GM18858 (cell line): ENCODE results near the gene CDKN2B.
A peak's percentile ranks its signal among the peaks of the same experiment; 100 is the strongest.

Experiments used
- ATAC-seq: cut with Tn5 transposase; IDR thresholded peaks from one replicate; pipeline ENCODE4 v1.9.1; 2021; ENCODE audit not compliant: unreplicated experiment

Gene CDKN2B

DNA sequence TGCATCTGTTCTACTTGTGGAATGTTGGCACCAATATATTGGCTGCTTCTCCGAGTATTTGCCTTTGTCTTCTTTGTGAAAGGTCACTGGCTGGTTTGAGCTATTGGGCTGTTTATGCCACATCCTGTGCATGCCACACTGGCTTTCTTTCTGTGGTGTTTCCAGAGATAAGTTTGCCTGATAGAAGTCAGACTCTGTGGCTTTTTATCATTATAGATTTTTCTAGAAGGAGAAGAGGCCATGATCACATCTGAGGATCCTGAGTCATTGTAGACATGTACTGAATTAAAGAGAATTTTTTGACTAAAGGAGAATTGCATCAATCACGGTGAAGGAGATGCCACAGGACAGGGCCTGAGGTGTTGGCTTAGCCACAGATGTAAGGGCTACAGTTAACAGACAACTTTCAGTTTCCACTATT, 26.5 kb upstream of the CDKN2B start:
- ATAC-seq, result no peak

DNA sequence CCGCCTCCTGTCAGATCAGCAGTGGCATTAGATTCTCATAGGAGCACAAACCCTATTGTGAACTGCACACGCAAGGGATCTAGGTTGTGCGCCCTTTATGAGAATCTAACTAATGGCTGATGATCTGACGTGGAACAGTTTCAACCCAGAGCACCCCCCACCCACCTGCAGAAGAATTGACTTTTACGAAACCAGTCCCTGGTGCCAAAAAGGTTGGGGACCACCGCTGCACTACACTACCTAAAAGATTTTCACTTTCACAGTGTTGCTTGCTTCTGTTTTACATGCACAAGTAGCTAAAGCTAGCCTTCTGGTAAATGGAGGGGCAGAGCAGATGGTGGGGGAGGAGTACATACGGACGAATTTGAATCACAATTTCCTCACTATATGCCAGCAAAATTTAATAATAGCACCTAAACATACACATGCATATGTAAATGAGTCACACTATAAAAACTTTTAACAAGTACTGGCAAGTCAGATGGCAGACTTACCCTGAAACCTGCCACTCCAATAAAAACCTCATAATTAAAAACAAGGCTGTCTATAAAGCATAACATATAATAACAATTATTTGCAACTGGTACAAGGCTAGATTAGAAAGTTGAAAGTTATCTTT, 24.0 kb upstream of the CDKN2B start:
- ATAC-seq, result no peak

DNA sequence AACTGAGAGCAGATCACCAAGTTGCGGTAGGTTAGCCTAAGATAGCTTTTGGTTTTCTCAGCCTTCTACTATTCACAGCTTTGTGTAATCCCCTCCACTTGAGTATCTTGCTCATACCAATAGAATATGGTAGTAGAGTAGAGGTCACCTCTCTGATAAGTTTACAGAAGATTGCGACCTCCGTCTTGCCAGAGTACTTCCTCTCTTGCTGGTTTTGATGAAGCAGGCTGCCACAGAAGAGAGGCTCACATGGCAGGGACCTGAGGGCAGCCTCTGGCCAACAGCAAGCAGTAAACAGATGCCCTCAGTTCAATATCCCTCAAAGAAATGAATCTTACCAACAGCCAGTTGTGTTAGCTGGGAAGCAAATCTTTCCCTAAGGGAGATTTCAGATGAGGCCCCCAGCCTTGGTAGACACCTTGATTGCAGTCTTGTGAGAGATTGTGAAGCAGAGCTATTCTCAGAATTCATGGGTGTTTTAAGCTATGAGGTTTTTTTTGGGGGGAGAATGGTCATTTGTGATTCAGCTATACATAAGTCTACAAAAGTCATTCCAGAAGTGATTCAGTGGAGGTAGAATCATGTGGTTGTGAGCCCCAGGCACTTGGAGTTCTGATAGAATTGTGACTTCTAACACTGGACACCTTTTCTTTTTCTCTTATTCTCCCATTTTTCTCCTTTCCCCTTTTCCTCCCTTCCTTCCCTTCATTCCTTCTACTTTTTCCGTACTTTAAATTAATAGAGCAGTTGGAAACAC, 22.7 kb upstream of the CDKN2B start:
- no peak for ATAC-seq

DNA sequence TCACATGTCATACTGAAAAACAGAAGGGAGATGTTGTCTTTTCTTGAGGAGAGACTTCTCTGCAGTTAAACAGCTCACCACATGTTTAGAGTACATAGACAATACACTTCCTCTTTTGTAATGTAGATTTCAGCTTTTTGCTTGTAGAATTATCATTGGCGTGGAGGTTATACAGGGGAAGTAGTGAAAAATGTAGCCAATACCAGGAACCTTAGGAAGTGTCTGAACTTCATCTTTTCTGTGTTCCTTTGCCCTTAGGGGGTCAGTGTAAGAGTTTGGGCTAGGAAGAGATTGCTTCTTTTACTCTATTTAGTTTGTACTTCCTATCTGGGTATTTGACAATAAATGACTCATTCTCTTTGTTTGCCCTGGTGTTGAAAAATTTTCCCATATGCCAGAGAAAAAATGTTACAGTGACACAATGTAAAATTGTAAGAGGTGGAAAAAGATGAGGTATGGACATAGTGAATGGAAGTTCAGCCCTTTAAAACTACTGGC, 21.0 kb upstream of the CDKN2B start:
- ATAC-seq, result peak; percentile 73

DNA sequence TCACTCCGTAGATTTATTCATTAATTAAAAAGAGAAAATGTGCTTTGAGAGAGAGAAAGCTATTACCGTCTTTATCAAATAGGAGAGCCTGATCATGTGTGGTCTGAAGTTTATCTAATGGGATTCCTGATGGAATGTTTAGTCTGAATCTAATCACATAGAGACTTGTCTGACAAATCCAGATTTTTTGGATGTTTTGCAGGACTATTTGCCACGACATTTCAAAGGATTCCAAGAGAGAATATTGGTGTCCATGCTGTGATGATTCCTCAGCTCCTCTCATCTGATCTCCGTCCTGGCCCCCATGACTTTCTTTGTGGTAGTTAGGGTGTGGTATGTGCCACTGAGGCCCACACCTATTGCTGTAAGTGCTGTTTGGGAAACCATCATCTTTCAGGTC, 20.1 kb upstream of the CDKN2B start:
- no peak for ATAC-seq

DNA sequence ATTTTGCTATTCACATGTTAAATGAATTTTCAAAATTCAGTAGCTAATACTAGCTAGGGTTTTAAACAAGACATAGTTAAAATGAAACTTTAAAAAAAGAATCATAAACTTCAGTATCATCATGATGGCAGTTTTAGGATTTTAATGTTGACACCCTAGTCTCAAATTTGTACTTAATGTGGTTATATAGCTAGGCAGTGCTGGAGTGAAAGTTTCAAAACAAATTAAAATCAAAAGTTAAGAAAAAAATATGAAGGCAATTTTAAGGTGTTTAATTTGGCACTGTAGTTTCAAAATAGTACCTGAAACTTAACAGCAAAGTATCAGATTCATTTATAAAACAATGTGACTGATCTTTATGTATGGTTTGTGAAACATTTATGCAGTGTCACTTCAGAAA, 19.3 kb upstream of the CDKN2B start:
- ATAC-seq, result no peak

DNA sequence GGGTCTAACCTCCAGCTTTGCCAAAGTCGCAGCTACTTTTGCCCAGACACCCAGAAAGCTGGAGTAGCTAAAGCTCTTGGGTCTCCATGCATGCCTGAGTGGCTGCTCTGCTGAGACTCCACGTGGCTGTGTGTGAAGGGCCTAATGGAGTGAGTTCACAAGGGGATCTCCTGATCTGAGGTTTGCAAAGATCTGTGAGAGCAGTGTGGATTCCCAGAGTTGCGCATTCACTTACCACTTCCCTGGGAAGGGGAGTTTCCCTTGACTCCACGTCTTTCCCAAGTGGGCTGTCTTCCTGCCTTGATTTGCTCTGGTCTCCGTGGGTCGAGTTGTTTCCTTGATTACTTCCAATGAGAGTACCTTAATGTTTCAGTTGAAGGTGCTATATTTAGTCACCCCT, 17.6 kb upstream of the CDKN2B start:
- ATAC-seq, result no peak

DNA sequence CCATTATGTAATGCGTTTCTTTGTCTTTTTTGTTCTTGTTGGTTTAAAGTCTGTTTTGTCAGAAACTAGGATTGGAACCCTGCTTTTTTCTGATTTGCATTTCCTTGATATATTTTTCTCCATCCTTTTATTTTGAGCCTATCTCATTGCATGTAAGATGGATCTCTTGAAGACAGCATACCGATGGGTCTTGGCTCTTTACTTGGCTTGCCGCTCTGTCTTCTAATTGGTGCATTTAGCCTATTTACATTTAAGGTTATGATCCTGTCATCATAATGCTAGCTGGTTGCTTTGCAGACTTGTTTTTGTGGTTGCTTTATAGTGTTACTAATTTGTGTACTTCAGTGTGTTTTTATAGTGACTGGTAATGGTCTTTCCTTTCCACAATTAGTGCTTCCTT, 13.3 kb upstream of the CDKN2B start:
- no peak for ATAC-seq

DNA sequence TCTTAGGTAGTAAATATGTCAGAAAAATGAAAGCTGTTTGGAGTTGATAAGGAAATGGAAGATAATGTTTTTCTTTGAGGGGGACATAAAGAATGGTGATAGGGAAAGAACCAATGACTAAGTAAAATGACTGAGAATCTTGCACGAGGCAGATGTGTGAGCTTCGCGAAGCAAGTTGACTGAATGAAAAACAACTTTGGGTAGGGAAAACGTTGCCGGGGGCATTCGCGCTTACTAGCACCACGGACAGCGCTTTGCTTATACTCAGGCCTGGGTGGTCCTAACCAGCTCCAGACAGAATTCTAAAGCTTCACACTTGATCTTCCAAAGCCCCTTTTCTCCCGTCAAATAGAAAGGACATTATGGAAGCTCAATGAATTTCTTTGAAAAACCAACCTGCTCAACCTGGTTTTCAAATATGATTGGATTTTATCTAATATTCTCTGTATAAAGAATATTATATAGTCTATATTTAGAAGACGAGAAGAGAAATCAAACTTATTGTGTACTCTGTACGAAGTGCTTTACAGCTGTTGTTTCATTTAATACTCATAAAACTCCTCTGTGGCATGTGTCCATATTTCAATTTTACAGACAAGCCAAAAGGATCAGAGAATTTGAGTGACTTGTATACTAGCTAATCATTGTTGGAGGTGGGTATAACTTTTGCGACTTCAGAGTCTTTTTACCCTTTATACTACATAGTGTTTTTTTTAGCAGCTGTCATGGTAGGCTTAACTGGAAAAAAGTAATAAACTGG, 1.9 kb upstream of the CDKN2B start:
- ATAC-seq, result no peak

DNA sequence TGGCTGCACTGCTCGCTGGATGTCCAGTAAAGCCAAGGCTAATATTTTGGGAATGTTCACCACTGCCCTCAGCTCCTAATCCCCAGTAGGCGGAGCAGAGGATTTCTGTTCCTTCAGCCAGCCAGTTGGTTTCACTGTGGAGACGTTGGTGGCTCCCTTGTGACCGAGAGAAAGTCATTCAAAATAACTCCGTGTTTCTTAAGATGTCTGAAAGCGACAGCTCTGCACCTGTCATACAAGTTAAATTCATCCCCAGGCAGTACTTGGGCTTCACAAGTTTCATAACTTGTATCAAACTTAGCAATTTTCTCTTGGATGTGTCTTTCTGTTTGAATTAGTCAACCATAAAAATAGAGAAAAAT, 382 bp upstream of the CDKN2B start:
- ATAC-seq, result peak; percentile 33

DNA sequence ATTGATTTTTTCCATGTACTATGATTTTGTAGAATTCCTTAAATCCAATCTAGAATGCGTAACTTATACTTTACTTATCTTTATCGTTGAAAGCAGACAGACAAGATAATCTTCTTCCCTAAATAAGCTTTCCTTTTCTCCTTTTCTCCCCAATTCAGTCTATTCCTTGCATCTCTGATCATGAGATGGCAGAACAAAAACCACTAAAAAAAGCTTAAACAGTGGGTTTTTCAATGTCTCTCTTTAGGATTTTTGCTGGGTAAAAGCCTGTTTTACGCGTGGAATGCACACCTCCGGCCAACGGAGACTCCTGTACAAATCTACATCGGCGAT, 755 bp downstream of the CDKN2B start:
- peak; percentile 2 for ATAC-seq

DNA sequence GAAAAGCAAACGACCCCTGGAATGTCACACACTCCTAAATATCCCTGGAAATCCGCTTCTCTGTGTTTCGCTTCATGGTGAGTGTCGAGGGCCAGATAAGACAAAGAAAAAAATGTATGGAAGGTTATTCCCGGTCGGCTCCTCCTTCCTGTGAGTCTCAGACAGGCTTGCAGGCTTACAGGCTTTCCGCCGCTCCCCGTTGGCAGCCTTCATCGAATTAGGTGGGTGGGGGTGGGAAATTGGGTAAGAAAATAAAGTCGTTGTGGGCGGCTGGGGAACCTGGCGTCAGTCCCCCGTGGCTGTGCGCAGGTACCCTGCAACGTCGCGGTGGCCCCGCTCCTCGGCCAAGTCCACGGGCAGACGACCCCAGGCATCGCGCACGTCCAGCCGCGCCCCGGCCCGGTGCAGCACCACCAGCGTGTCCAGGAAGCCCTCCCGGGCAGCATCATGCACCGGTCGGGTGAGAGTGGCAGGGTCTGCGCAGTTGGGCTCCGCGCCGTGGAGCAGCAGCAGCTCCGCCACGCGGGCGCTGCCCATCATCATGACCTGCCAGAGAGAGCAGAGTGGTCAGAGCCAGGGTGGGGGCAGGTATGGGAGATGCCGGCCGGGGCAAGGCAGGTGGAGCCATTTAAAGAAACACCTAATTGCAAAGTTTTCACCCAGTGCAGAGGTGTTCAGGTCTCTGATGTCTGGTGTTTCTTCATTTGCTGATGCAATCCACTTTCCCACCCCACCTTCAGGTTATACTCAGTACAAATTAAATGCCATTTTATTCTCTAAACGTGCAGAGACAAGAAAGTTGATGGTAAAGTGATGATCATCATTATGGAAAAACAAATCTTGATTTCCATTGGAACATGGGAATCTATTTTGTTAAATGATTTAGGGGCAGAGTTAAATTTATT, 3.2 kb downstream of the CDKN2B start:
- no peak for ATAC-seq

DNA sequence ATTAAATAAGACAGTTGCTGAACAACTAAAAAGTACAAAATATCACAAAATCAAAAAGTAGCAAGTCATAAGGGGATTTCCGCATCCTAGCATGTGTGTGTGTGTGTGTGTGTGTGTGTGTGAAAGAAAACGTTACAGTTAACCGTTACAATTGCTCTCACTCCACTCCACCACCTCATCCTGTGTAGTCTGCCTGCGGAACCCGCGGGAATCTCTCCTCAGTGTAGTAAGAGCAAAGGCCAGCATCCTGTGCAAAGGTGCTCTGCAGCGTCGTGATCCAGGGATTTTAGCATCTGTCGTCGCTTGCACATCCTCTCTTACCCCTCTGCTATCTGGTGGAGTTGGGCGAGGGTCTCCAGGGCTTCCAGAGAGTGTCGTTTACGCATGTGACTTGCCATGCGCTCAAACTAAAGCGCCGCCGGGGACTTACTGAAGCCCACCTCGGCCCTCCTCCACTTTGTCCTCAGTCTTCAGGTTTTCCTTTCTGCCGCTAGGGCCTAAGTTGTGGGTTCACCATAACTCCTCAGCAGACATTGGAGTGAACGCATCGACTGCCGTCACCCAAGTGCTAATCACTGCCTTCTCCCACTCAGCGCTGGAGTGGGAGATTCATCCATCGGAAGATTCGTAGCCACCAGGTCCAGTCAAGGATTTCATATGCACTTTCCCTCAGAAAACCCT, 3.9 kb downstream of the CDKN2B start:
- ATAC-seq, result no peak

DNA sequence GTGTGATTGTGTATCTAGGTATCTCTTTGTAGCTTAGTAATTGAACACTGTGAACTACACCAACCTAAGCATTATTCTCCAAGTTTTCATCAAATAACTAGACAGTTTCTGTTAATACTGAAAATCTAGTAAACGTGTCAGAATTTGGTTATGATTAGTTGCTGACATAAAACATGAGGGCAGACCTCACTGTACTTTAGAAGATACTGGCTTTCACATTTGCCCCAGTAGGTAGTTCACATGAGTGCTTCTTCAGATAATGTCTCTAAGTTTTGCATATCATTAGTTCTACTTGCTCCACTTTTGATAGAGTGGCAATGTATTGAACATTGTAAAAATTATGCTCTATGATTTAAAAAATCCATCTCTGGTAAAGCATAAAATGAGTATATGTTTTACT, 7.1 kb downstream of the CDKN2B start:
- no peak for ATAC-seq

DNA sequence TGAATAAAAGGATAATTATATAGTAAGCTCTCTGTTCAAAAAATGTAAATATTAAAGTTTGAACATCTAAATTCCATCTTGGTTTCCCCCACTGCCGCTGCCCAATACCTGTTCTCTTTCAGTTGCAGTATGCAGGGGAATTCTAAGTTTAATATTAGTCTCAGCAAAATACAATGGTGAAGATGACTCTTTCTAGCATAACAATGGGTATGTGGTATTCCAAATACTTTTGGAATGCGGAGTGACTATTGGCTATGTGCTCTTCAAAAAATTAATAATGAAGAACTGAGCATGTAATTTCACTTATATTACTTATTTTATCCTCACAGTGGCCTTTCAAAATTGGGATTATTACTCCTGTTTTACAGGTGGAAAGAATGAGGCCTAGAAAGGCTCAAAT, 11.1 kb downstream of the CDKN2B start:
- no peak for ATAC-seq

DNA sequence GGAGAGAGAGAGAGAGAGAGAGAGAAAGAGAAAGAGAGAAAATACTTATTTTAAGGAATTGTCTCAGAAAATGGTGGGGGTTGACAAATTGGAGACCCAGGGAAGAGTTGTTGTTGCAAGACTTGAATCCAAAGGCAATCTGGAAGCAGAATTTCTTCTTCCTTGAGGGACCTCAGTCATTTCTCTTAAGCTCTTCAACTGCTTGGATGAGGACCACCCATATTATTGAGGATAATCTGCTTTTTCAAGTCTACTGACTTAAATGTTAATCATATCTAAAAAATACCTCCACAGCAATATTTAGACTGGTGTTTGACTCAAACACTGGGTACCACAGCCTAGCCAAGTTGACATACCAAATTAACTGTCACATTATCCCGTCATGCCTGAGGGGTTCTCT, 11.6 kb downstream of the CDKN2B start:
- no peak for ATAC-seq

DNA sequence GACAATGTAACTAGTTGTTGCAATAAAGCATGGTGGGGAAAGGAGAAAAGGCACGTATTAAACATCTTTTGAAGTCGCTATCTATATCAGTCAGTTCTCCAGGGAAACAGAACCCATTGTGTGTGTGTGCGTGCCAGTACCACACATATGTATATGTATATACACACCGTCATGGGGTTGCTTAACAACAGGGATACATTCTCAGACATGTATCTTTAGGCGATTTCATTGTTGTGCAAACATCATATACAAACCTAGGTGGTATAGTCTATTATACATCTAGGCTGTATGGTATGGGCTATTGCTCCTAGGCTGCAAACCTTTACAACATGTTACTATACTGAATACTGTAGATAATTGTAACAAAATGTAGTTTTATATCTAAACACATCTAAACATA, 12.2 kb downstream of the CDKN2B start:
- no peak for ATAC-seq

DNA sequence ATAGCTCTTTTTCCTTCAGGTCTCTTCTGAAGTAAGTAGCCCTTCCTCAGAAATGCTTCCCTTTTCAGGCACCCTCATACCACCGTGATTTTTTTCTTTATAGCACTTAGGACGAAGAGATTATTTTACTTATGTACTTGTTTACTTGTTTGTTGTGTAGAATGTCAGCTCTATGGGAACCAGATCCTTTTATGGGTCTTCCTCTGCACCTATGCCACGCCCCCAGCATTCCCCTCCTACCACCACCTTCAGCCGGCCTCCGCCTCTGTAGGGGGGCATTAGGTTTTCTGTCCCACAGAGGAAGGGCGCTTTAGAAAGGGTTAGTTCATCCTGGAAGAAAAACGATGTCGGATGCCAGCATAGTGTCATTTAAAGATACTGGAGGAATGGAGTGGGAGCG, 12.7 kb downstream of the CDKN2B start:
- no peak for ATAC-seq

DNA sequence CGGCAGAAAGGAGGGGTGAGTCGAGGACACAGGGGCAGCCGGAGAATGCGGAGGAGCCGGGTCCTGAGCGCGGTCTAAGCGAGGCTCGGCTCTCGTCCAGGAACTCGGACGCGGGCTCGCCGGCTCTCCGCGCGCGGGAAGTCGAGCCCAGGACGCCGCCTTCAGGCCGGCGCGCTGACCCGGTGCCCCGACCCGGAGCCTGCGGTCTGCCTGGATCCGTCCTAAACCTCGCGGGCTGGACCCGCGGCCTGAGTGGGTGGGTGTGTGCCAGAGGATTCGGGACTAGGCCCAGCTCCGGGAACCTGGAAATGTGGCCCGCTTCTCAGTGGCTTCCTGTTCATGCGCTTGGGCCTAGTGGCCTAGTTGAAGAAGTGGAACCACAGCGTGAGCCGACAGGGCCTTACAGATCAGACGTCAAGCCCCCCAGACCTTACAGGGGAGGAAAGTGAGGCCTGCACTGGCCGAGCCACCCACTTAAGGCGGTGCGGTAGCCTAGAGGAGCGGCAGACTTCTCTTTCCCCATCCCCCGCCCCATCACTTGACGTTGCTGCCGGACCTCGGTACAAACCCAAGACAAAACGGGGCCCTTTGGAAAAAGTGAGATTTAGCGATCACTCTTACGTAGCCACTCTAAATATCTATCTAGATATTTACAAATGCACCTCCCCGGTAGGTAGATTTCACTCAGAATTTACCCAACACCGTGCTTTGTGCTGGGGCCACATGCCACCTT, 13.3 kb downstream of the CDKN2B start:
- ATAC-seq, result no peak
